ENCODE data around the gene DOCK2.

The DOCK2 gene

GRCh38 chr5:169757016-169757415 is 119.9 kb downstream of the DOCK2 start:
- TF ChIP-seq, protein P1, sequence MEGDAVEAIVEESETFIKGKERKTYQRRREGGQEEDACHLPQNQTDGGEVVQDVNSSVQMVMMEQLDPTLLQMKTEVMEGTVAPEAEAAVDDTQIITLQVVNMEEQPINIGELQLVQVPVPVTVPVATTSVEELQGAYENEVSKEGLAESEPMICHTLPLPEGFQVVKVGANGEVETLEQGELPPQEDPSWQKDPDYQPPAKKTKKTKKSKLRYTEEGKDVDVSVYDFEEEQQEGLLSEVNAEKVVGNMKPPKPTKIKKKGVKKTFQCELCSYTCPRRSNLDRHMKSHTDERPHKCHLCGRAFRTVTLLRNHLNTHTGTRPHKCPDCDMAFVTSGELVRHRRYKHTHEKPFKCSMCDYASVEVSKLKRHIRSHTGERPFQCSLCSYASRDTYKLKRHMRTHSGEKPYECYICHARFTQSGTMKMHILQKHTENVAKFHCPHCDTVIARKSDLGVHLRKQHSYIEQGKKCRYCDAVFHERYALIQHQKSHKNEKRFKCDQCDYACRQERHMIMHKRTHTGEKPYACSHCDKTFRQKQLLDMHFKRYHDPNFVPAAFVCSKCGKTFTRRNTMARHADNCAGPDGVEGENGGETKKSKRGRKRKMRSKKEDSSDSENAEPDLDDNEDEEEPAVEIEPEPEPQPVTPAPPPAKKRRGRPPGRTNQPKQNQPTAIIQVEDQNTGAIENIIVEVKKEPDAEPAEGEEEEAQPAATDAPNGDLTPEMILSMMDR (conservative IDR thresholded peaks at IDR 0.05) = no peak
- no peak for TF ChIP-seq ZFX (IDR thresholded peaks at IDR 0.05)
- H3K27ac ChIP-seq = no peak overlapping the region

- TF ChIP-seq, protein P1 (conservative IDR thresholded peaks at IDR 0.05) = no peak
- TF ChIP-seq ZFX (IDR thresholded peaks at IDR 0.05) = no peak
These were observed 121.8 kb downstream of the DOCK2 start for GRCh38 chr5:169758886-169759285.

DNA sequence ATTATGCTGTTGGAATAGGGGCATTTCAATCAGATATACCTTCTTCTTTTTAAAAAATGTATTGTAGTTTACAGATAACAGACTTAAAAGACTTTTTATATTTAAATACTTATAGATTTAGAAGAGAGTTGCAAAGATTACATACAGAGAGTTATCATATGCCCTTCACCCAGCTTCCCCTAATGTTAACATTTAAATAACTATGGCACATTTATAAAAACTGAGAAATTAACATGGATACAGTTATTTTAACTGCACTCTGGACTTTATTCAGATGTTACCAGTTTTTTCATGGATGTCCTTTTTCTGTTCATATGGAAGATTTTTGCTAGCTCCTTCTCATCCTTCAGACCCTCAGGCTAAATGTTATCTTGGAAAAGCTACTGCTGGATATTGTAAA is 123.2 kb downstream of the DOCK2 start:
- TF ChIP-seq, protein P1 (conservative IDR thresholded peaks at IDR 0.05) = no peak
- no peak for TF ChIP-seq ZFX (IDR thresholded peaks at IDR 0.05)
- H3K27ac ChIP-seq = no peak overlapping the region

More at GRCh38 chr5:169758886-169759285, 121.8 kb downstream of the DOCK2 start:
- no peak overlapping the region for H3K27ac ChIP-seq

DNA sequence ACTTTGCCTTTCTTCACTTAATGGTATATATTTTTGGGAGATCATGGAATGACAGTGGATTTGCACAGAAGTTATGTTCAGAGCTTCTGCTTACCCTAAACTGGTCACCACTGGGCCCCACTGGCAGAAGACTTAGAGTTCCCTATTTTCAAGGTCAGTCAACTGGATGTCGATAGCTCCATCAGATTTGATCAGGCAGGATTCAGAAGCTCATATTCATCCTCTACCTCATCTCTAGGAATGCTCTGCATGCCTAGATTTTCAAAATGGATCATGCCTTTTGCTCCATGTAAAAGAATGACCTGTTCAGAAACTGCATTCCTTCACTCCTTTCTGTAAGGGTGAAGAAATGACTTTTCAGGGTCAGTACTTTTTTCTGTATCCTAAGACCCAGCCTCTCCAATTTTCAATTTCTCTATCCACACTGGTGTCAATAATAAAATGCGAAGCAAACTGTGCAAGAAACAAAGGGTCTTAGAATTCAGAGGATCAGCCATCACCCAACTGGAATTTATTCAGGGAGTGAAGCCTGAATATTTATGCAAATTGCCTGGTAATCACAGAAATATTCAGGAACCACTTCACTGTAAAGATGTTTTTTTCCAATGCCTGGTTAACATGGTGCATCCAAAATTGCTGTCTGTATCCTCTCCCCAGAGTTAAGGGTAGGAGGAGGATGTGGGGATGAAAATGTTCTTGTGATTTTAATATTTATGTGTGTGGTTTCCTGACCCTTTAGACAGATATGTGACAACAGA is 125.4 kb downstream of the DOCK2 start:
- TF ChIP-seq ZFX (IDR thresholded peaks at IDR 0.05) = no peak
- TF ChIP-seq, protein P1 (conservative IDR thresholded peaks at IDR 0.05) = no peak
- H3K27ac ChIP-seq = no peak overlapping the region

- H3K27ac ChIP-seq = no peak overlapping the region
- TF ChIP-seq ZFX (IDR thresholded peaks at IDR 0.05) = no peak
- TF ChIP-seq, protein P1 (conservative IDR thresholded peaks at IDR 0.05) = no peak
These were observed 126.4 kb downstream of the DOCK2 start for GRCh38 chr5:169763376-169764017.

DNA sequence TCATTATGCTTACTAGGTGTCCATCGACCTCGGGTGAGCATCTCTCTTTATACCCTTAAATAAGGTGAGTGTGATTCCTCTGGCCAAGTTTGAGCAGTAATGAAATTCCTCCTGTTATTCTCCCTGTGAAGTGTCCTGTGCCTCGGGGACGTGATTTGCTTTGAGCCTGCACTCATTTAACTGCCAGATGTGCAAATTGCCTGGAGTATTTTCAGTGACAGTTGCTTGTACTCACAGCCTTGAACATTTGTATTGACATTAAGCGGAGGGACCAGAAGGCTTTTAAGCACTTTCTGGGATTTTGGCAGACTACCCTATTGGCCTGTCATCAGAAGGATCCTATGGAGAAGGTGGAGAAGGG is 126.9 kb downstream of the DOCK2 start:
- no peak overlapping the region for H3K27ac ChIP-seq

More for the DNA sequence above, 126.9 kb downstream of the DOCK2 start:
- TF ChIP-seq, protein P1 (conservative IDR thresholded peaks at IDR 0.05) = no peak
- no peak for TF ChIP-seq ZFX (IDR thresholded peaks at IDR 0.05)
